Stimulated activated CD4-positive, alpha-beta T cell treated with anti-CD3 and anti-CD28 coated beads, Interleukin-15, amount 100 ng/mL, for 1 hour (primary cell): ENCODE measurements around the gene KLHL12.

ENCODE experiments used
- DNase-seq, 2 donors: peaks; one replicate each; pipeline ENCODE4 v3.0.0-alpha.2; 2020; ENCODE audit warnings: low read depth in 1 of 2, low spot score in 1 of 2

Gene KLHL12

DNA sequence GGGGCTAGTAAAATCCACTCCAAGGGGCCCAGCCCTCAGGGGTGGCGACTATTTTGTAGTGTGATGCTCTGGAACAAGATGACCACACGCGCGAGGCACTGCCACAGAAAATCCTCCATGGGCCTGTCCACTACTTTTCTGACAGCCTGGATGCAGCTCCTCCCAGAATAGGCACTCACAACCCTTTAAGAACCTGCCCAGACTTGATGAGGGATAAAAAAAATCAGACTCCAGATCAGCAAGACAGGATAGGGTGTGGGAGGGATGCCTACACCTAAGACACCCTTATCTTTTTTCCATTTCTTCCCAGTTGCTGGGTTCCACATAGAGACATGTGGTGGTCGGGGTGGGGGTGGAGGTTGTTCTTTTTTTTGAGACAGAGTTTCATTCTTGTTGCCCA, 82.8 kb downstream of the KLHL12 start:
- no peak for DNase-seq

GRCh38 chr1:202843081-202843480, 84.0 kb downstream of the KLHL12 start:
- no peak for DNase-seq
